Heart left ventricle (tissue), 13 donors: ENCODE results near the gene ANKRD18A.
"Not testable (repeated sequence)": the region's sequence is repeated elsewhere in the genome, so short reads cannot be mapped to it uniquely, and the experiment has no call there.

Experiments
- CTCF ChIP-seq, 12 donors: fragments of 200-600 bp; sonication (generic) in 4 of 12; IDR thresholded peaks; one replicate each; pipeline versions ENCODE4 v1.5.0 to v1.8.0; 2018 to 2022; ENCODE audit warnings: antibody characterized with exemption in 12 of 12, mild to moderate bottlenecking in 5 of 12
- POLR2A ChIP-seq, 2 donors: fragments of 450-650 bp; IDR thresholded peaks; one replicate each; pipeline ENCODE4 v1.6.1; 2017; ENCODE audit warnings: antibody characterized with exemption in 2 of 2, mild to moderate bottlenecking in 2 of 2, moderate library complexity in 2 of 2
- donor health status: ischemic (EF 13 %, LVEDD 7.1; RV severe dilation, severe dysfunction).
- donor health status: DM: no; HTN: yes; CAD: no.
- donor health status: DM: no; HTN: no; CAD: no.
- donor health status: ischemic (EF 25% LVEDD 6.9; RV normal size, moderate dysfunction).
- donor health status: ischemic (EF 25% LVEDD 5.7; RV mildly dilated, moderate dysfunction).
- donor health status: ischemic (EF 35%, LVEDD 5.7; RV mildly dilated, moderate dysfunction).
- donor health status: nonischemic (EF 11% LVEDD 7.7; RV severe dilation, severe dysfunction).
- donor health status: DM: yes; HTN: yes; CAD: no.
- donor health status: PGD.
- donor health status: ischemic (EF 29% LVEDD 5.4; RV normal size, mild dysfunction).
- donor health status: nonischemic (EF 23%, LVEDD 6.1; RV moderate dilation, normal function).

GRCh38 chr9:38576181-38576580, 44.2 kb downstream of the ANKRD18A start:
- not testable (repeated sequence) for TF ChIP-seq CTCF, POLR2A (IDR thresholded peaks at IDR 0.05)
